Mucosa of stomach (tissue), 1 donor: ENCODE results near the gene FBN1.

ENCODE experiments used
- H3K27me3 ChIP-seq: one replicate; pipeline ENCODE4 v1.7.0; 2013; ENCODE audit warnings: mild to moderate bottlenecking, low read length; ENCODE audit not compliant: control insufficient read depth, insufficient read depth
- H3K36me3 ChIP-seq: one replicate; pipeline ENCODE4 v1.7.0; 2013; ENCODE audit warnings: low read length; ENCODE audit not compliant: control insufficient read depth, insufficient read depth
- H3K4me1 ChIP-seq: one replicate; pipeline ENCODE4 v1.7.0; 2013; ENCODE audit warnings: mild to moderate bottlenecking, low read length; ENCODE audit not compliant: control insufficient read depth, insufficient read depth
- H3K4me3 ChIP-seq: one replicate; pipeline ENCODE4 v1.7.0; 2013; ENCODE audit warnings: low read length
- H3K9ac ChIP-seq: one replicate; pipeline ENCODE4 v1.7.0; 2013; ENCODE audit warnings: mild to moderate bottlenecking, low read length, moderate library complexity
- H3K9me3 ChIP-seq: one replicate; pipeline ENCODE4 v1.7.0; 2013; ENCODE audit warnings: mild to moderate bottlenecking, low read length, moderate library complexity; ENCODE audit not compliant: control insufficient read depth
- donor health status: Pancreatic carcinoma.

FBN1 gene

DNA sequence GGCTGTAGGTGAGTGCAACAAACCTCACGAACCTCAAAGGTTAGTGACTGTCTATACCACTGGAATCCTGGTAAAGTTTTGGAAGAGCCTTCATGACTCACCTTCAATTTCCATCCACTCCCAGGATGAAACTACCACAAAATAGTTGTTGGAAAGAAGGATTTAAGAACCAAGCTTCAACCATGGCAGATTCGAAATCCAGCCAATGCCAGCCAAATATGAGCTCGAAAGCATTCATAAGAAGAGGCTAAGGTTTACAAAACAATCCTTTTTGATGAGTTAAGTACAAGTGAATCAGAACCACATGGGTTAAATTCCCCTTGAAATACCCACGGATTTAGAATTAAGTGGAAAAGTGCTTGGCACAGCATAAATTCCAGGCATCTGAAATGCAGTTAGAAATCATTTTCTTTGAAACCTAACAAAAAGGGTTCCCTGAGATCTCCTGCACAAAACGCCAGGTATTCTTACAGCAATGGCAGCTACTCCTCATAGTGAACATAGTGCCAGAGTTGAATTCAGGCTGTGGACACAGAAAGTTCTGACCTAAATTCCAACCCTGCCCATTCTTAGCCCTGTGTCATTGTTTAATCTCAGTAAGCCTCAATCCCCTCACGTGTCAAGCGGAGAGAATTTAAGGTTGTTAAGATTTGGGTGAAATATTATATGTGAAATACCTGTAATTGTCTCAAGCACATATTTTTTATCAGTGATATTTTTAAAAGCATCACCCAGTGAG, 89.2 kb downstream of the FBN1 start:
- Histone ChIP-seq H3K9me3 (no peaks in the 10 kb centered on the region), H3K4me1 (no peaks in the 10 kb centered on the region), H3K9ac (no peak overlapping the region), H3K27me3 (no peaks in the 10 kb centered on the region), H3K4me3 (no peak overlapping the region), H3K36me3 (no peaks in the 10 kb centered on the region)

DNA sequence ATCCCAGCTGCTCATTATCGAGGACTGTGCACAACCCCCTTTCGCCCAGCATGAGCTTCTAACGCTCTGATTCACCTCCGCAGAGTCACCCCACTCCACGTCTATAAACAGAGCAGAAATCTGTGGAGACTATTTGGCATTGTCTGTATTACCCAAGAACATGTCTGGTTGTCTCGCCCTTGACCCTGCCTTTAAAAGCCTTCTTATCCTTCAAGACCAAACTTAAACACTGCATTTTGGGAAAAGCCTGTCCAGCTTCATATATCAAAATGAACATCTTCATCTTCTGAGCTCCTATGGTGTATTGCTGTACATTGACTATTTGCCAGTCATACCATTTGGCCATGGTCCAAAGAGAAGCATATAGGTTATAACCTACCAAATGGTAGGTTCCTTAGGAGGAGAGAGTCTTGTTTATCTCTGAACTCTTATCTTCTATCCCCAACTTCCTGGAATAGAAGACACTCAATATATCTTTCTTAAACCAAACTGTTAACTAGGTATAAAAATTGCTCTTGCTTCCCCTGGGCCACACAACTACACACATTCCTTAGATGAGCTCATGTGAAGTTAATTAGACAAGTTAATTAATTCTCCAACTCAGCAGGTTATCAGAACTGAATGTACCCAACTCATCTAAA, 90.1 kb downstream of the FBN1 start:
- Histone ChIP-seq H3K4me1 (no peaks in the 10 kb centered on the region), H3K27me3 (no peaks in the 10 kb centered on the region), H3K9ac (no peak overlapping the region), H3K9me3 (no peaks in the 10 kb centered on the region), H3K36me3 (no peaks in the 10 kb centered on the region), H3K4me3 (no peak overlapping the region)

DNA sequence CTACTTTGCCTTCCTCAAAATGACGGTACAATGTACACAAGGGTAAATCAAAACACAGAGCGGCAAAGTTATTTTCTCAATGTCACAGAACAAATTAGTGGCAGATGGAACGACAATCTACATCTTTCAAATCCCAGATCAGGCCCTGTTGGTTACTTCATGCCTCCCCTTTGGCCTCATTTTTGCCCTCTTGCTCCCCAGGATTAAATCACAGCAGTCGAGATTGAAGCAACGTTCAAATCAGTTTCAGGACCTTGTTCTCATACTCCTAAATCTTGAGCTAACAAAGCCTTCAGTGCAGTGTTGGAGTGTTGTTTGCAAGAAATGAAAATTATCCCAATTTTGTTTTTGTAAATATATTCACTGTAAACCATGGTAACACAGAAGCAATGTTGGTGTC, 91.4 kb downstream of the FBN1 start:
- Histone ChIP-seq H3K4me3 (no peak overlapping the region), H3K27me3 (no peaks in the 10 kb centered on the region), H3K36me3 (no peaks in the 10 kb centered on the region), H3K9me3 (no peaks in the 10 kb centered on the region), H3K4me1 (no peaks in the 10 kb centered on the region), H3K9ac (no peak overlapping the region)

DNA sequence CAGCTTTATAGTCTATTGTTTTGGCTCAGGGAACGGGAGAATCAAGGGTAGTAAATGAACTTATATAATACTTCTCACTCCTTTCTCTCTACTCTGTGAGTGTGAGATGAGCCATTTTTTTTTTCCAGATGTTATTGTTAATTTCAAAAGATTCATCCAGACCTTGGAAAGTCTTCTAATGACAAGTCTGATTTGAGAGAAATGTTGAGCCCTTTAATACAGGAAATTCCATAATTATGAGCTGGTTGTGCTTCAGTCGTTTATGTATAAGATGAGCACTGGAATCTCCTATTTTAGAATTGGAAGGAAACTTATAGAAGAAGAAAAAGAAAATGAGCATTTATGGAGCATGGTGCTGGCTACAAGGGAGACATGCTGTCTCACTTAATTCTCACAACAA, 92.0 kb downstream of the FBN1 start:
- no peak overlapping the region for H3K9ac ChIP-seq

DNA sequence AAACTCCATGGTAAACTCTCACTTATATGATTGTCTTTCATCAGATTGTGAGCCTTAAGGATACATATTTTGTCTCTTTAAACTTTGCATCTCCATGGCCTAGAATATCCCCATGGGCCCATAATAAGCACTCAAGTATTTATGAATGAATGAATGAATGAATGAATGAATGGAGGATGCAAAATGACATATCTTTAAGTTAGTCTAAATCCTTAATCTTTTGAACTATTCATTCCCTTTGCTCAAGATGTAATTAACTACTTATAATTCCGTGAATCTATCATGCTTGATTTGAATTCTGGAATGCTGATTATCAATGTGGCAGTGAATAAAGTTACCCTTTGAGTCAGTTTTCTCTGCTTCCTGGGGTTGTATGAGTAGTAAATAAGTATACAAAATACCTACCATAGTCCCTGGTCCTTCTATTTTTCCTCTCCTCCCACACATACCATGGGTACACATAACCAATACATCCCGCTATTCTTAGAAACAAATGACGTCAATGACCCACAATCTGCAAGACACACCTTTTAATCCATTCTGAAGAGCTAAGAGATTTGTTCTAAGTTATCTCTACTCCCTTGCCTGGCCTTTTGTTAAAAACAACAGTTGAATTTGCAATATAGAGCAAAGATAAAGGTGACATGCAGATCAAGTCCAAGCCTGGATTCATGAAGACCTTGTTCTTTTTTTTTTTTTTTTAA, 94.5 kb downstream of the FBN1 start:
- H3K4me3 ChIP-seq = no peak overlapping the region
- no peak overlapping the region for H3K9ac ChIP-seq
- H3K27me3 ChIP-seq = no peaks in the 10 kb centered on the region
- H3K9me3 ChIP-seq = no peaks in the 10 kb centered on the region
- H3K4me1 ChIP-seq = no peaks in the 10 kb centered on the region
- no peaks in the 10 kb centered on the region for H3K36me3 ChIP-seq

More for the DNA sequence above, 92.0 kb downstream of the FBN1 start:
- Histone ChIP-seq H3K4me3 (no peak overlapping the region), H3K9me3 (no peaks in the 10 kb centered on the region), H3K4me1 (no peaks in the 10 kb centered on the region), H3K36me3 (no peaks in the 10 kb centered on the region), H3K27me3 (no peaks in the 10 kb centered on the region)

DNA sequence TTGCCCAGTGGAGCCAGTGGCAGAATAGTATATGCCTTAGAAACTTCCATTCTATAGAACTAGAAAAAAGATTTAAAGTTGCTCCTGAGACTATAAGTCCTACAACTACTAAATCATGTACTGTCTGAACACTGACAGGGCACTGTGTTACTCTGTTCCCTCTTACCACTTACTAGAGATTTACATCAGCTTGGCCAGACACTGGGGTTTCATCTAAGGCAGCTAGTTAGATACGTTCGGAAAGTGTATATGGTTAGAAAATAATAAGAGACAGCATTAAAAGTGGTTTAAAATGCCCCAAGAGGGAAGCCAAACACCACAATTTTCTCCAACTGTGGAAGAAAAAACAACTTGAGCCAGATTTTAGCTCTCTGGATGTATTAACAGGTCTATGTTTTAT, 97.1 kb downstream of the FBN1 start:
- H3K27me3 ChIP-seq = no peaks in the 10 kb centered on the region
- no peaks in the 10 kb centered on the region for H3K4me1 ChIP-seq
- H3K36me3 ChIP-seq = no peaks in the 10 kb centered on the region
- H3K9ac ChIP-seq = no peak overlapping the region
- no peaks in the 10 kb centered on the region for H3K9me3 ChIP-seq
- no peak overlapping the region for H3K4me3 ChIP-seq

DNA sequence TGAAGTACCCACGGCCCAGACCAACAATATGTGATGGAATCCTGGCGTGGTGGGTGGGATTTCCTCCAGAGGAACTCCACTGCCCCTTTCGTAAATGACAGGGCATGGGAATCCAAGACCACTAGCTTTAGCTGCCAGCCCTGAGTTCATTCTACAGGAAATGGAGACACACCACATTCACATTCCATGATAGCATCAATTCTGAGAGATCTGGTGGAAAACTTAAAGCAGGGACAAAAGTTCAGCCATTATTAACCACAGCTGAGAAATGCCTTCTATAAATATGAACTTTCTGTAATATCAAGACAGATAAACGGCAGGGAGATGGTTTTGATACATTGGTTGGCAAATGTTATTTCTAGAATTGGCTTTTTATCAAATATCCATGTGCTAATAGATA, 98.2 kb downstream of the FBN1 start:
- Histone ChIP-seq H3K9ac (no peak overlapping the region), H3K9me3 (no peaks in the 10 kb centered on the region), H3K4me1 (no peaks in the 10 kb centered on the region), H3K36me3 (no peaks in the 10 kb centered on the region), H3K4me3 (no peak overlapping the region), H3K27me3 (no peaks in the 10 kb centered on the region)

DNA sequence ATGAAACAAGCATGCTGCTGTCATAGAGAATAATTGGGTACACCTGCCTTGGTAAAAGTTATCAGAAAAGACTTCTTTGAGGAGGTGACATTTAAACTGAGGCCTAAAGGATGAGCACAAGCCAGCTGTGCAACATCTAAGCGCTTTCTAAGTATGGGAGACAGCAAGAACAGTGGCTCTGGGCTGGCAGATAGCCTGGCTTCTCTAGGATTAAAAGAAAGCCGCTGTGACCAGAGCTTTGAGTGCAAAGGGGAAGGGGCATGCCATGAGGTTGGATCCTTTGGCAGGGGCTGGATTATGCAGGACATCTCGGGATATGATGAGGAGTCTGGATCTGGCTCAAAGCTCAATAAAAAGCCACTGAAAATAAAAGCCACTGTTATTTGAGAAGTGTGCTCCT, 99.2 kb downstream of the FBN1 start:
- no peaks in the 10 kb centered on the region for H3K36me3 ChIP-seq
- no peaks in the 10 kb centered on the region for H3K27me3 ChIP-seq
- no peak overlapping the region for H3K4me3 ChIP-seq
- no peak overlapping the region for H3K9ac ChIP-seq
- H3K4me1 ChIP-seq = peaks cover 2% of the 10 kb centered on the region
- H3K9me3 ChIP-seq = no peaks in the 10 kb centered on the region

DNA sequence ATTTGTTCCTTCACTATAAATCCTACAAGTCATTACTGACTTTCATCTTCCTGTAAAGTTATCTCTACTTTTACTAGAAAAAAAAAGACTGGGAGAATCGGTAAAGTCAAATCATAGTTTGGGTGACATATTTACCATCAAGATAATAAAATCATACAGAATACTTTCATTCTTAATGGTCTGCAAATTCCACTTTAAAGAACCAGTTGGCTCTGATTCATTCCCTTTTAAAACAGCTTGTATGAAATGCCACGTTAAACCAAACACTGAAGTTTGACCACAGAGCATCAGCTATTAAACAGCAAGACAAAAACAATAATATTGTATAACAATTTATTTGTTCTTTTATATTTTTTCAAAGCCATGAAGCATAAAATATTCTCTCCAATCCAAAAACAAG, 100.7 kb downstream of the FBN1 start:
- Histone ChIP-seq H3K9me3 (no peaks in the 10 kb centered on the region), H3K27me3 (no peaks in the 10 kb centered on the region), H3K36me3 (no peaks in the 10 kb centered on the region), H3K9ac (no peak overlapping the region), H3K4me3 (no peak overlapping the region), H3K4me1 (peaks cover 3% of the 10 kb centered on the region)

DNA sequence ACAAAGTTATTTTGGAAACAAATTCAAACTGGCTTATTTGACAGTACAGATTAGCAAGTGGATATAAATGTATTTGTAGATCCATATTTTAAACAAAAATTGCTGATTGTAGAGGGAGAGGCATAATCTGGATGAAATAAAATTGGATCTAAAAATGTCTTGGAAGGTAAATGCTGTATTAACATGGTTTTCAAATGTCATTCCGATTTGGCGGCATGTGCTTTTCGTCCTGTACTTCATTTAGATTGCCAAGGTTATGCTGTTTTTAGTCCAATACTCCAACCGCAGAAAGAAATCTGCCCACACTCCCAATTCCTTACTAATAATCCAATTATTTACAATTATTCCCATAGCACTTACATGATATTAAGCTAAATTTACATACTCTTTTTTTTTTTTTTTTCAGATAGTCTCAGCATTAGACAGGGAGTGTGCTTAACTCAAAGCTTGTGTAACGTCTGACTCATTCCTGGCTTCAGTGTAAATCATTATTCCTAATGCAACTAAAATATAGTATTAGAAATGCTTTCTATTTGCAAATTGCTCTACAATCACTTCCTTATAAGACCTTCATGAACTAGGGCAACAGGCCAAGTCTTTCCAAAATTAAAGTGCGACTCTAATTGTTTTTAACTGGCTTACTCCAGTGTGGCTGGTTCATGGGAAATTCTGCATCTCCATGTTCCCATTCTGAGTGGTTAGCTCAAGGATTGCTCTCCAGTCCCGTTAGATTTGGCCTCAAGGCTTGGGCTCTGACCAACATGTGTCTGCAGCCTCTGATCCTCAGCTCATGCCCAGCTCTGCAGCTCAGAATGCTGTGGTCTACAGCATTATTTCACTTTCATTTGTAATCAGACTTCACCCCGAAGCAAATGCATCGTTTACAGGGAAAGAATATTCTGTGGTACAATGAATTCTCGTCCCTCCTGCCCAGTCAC, 103.9 kb downstream of the FBN1 start:
- Histone ChIP-seq H3K9ac (no peak overlapping the region), H3K9me3 (no peaks in the 10 kb centered on the region), H3K27me3 (no peaks in the 10 kb centered on the region), H3K36me3 (no peaks in the 10 kb centered on the region), H3K4me3 (no peak overlapping the region), H3K4me1 (peaks cover 3% of the 10 kb centered on the region)

DNA sequence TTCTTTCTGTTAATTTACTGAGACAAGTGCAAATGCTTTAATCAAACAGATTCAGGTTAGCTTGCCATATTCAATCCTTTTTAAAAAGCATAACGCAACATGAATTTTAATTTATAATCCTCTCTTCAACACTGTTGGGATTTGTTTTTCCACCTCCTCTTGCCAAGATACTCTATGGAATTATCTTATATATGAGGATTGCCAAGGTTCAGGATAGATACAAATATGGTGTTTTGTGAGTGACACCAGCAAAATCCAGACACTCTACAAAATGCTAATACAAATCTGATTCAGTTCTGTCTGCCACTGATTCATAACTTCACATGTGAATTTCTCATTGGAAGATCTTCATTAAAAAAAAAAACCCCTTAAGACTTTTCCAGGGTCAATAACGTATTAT, 104.8 kb downstream of the FBN1 start:
- Histone ChIP-seq H3K27me3 (no peaks in the 10 kb centered on the region), H3K4me3 (no peak overlapping the region), H3K4me1 (peaks cover 3% of the 10 kb centered on the region), H3K9ac (no peak overlapping the region), H3K36me3 (no peaks in the 10 kb centered on the region), H3K9me3 (no peaks in the 10 kb centered on the region)
